Activated T-cell treated with anti-CD3 and anti-CD28 coated beads, Interleukin-2, amount 50 U/mL, for 48 hours (primary cell): Measurements from ENCODE around the gene C1S.
"Not testable (repeated sequence)": the region's sequence is repeated elsewhere in the genome, so short reads cannot be mapped to it uniquely, and the experiment has no call there.

Source experiments
- DNase-seq, 2 experiments: peaks; one replicate each; pipeline ENCODE4 v3.0.0-alpha.2; 2020

C1S gene

DNA sequence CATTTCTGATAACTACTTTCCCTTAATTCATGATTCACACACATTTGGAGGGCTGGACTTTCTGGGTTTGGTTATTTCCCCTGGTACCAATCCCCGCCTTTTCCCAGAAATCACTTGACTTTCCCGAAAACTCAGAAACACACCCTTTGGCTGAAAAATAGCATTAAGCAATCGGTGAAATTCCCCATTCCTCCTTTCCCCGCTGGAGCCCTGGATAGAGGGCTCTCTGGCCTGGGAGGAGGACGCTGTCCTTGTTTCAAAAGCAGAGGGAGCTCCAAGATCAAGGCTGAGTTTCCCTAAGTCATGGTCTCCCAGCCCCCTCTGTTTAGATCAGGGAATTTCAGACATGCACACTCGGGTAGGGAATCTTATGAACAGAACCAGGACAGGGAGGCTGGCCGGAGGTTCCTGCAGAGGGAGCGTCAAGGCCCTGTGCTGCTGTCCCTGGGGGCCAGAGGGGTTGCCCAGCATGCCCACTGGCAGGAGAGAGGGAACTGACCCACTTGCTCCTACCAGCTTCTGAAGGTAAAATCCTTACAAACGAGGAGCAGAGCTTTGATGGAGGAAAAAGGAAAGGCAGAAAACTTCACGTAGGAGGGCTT lies at the start of gene C1S:
Gene C1S, plus strand, starts transcription at position 366 of the 602 bp plus-strand sequence. CDS start 1,195 bp downstream, outside the sequence.
- DNase-seq: no peak

DNA sequence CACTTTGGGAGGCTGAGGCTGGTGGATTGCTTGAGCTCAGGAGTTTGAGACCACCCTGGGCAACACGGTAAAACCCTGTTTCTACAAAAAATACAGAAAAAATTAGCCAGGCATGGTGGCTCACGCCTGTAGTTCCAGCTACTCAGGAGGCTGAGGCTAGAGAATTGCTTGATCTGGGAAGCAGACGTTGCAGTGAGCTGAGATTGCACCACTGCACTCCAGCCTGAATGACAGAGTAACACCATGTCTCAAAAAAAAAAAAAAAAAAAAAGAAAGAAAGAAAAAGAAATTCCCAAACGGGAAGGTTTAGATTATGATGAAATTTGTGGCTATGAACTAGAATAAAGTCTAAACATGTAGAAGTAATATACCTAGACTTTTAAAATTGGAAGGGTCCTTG lies 49.1 kb upstream of the C1S start:
- not testable (repeated sequence) for DNase-seq

DNA sequence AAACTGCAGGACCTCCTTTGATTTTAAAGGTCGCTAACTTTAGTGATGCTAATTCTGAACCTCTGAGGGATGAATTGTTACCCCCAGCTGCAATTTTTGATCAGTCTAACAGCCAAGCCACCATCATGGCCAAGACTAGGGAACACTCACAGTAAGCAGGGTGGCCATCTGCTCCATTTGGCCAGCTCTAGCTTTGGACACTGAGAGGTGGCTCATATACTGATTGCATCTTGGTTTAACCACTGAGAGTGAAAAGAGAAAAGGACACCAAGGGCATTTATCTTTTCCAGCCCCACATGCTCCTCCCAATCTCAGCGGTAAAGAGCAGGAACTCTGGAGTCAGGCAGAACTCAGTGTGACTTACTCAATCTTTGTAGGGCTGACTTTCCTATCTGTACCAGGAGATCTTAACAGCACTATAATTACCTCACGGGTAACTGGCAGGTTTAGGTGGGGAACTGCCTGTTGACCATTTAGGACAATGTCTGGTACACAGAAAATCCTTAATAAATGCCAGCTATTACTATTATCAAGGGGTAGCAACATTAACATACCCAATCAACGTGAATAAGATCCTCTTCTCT lies 48.4 kb upstream of the C1S start:
- no peak for DNase-seq

- no peak for DNase-seq
These were observed 47.4 kb upstream of the C1S start for GRCh38 chr12:7013101-7013500.

- DNase-seq: no peak
These were observed 44.8 kb upstream of the C1S start for GRCh38 chr12:7015555-7016370.

DNA sequence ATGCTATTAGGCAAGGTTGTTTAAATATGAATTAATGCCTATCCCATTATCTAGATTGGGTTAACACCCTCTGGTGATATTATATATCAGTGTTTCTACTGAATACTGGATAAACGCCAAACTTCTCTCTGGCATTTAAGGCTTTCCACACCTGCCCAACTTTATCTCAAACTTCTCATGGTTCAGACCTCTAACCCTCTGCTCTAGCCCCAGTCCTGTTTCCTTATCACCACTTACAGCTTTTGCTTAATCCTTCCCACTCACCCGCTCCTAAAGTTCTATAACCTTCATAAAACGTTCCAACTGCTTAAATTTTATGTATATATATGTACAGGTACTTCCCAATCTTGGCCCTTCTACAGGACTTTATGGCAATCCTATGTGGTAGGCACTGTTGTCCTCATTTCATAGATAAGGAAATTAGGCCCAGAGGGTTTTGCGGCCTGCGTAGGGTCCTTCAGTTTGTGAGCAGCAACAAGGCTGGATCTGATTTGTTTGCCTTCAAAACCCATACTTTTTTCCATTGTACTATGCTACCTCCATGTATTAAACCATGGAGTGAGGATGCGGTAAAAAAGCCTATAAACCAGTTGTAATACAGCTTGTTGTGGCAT lies 43.5 kb upstream of the C1S start:
- DNase-seq: no peak

GRCh38 chr12:7017870-7018349 lies 42.6 kb upstream of the C1S start:
- DNase-seq: no peak

GRCh38 chr12:7018350-7019042 lies 42.0 kb upstream of the C1S start, which contains the start of gene LPCAT3:
LPCAT3 (minus strand) TSS chr12:7018476; CDS start chr12:7018424, 52 bp downstream.
- peak; percentile 98 to 99 for DNase-seq

DNA sequence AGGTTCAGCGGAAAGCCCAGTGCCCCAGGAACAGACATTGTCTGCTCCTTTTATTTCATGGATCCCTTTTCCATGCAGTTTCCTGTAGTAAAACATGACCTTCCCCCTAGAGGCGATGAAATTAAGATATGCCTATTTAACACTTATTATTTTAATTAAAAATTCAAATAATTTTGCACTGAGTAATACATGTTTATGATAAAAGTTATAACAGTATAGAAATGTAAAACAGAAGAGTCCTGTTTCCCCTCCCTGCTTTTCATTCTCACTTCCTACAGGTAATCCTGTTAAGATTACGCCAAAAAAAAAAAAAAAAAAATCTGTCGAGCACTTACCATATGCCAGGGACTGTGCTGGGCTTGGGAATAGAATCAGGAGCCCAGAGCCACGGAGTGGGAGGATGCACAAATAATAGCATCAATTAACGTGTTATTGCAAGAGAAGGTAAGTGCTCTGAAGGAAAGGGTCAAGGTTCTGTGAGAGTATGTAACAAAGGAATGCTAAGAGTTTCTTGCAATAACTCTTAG lies 41.4 kb upstream of the C1S start:
- DNase-seq: no peak

DNA sequence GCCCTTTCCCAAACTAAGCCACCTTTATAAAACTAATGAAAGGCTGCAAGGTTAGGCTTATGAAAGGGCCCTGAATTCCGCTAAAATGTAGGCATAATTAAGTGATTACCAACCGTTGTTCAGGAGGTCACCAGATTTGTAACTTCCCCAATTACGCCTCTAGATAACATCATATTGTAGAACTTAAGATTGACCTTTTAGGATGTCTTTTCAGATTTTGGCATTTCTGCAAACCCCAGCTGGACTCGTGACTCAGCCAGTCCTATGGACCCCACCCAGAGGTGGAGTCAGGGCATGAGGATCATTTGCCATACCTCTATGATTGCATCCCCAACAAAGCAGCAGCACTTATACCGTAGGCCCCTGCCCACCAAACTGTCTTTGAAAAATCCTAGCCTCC lies 38.6 kb upstream of the C1S start:
- DNase-seq: no peak

DNA sequence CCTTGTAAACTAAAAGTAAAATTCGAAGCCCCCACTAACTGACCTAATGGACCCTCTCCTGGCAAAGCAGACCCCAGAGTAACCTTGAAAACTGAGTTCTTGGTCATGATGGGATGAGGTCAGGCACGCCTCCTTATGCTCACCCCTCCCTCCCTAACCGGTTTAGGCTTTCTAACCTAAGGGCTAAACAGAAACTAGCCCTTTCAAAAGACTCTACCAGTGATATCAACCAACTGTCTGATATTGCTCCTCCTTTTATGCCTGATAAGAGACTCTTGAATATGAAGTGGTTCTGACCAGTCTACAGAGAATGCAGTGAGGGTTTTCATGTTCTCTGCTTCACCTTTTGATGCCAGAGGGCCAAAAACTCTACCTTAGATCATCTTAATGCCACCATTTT lies 37.4 kb upstream of the C1S start:
- no peak for DNase-seq

DNA sequence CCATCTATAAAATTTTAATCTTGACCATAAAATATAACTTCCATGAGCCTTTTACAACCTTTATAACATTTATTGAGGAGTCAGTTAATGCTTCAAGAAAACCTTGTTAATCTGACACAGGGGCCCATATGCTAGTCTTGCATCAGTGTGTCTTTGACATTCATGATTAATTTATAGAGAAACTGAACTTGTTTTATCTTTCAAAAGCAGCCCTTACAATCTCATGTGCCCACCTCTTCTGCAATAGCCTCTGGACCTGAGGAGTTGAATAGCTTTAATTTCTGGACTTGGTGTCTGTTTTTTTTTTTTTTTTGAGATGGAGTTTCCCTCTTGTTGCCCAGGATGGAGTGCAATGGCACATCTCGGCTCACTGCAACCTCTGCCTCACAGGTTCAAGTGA lies 33.7 kb upstream of the C1S start:
- no peak for DNase-seq

GRCh38 chr12:7031306-7031705 lies 29.2 kb upstream of the C1S start:
- DNase-seq: no peak

DNA sequence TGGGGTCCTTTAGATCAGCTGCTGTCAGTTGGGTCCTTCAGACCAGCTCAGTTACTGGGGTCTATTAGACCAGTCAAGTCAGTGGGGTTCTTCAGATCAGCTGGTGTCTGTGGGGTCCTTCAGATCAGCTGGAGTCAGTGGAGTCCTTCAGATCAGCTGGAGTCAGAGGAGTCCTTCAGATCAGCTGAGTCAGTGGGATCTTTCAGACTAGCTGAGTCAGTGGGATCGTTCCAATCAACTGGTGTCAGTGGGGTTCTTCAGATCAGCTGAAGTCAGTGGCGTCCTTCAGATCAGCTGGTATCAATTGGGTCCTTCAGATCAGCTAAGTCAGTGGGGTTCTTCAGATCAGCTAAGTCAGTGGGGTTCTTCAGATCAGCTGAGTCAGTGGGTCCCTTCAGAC lies 27.5 kb upstream of the C1S start:
- DNase-seq: no peak

- DNase-seq: no peak
These were observed 26.1 kb upstream of the C1S start for GRCh38 chr12:7034464-7034863.

DNA sequence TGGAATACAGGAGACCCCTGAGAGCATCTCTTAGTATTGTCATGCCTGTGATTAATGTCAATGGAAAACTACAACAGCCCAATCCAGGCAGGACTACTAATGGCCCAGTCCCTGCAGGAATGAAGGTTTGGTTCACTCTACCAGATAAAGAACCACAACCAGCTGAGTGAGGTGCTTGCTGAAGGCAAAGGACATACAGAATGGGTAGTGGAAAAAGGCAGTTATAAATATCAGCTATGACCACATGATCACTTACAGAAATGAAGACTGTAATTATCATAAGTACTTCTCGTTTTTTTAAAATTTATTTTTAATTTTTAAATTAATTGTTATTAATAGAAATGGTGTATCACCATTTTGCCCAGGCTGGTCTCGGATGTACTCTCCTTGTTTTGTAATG lies 25.1 kb upstream of the C1S start:
- no peak for DNase-seq

DNA sequence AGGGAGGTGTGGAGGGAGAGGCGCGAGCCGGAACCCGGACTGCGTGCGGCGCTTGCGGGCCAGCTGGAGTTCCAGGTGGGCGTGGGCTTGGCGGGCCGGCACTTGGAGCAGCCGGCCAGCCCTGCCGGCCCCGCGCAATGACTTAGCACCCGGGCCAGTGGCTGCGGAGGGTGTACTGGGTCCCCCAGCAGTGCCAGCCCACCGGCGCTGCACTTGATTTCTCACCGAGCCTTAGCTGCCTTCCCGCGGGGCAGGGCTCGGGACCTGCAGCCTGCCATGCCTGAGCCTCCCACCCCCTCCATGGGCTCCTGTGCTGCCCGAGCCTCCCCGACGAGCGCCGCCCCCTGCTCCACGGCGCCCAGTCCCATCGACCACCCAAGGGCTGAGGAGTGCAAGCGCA lies 23.1 kb upstream of the C1S start:
- DNase-seq: not testable (repeated sequence)

- DNase-seq: no peak
These were observed 21.9 kb upstream of the C1S start for GRCh38 chr12:7038591-7038990.

GRCh38 chr12:7039403-7039802 lies 21.1 kb upstream of the C1S start:
- DNase-seq: no peak

DNA sequence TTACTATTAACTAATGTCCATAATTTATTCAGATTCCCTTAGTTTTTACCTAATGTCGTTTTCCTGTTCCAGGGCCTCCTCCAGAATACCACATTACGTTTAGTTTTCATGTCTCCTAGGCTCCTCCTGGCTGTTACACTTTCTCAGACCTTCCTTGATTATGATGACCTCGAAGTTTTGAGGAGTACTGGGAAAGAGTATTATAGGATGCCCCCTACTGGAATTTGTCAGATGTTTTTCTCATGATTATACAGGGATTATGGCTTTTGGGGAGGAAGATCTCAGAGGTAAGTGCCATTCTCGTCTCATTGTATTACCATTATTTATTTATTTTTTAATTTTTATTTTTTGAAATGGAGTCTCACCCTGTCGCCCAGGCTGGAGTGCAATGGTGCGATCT lies 17.7 kb upstream of the C1S start:
- DNase-seq: no peak

- DNase-seq: no peak
These were observed 14.6 kb upstream of the C1S start for GRCh38 chr12:7045913-7046312.

DNA sequence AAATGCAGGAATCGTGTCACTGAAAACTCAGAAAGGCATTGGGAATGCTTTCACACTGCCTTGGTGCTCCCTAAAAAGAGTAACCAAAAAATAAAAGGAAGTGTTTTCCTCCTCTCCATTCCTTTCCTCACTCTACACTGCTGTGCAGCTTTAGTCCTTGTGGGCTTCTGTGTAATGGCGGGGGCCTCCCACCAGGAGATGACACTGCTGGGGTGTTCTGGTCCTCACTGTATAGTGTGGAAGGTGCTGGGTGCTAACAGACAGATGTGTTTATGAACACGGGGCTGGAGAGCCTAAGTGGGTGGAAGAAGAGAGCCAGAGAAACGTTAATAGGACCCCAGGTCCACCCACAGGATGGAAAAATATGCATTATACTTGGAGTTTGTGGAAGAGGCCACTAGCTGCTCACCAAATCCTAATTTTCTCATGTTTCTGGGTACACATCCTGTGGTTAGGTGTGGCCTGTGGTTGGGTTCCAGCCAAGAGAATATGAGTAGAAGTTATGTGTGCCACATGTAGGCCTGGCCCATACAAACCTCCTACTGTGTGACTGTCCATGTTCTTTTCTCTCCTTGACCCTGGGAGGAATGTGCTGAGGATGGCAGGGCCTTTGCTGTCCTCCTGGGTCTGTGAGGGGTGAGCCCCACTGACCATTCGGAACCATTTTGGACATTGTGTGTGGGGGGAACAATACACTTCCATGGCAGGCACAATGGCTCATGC lies 14.0 kb upstream of the C1S start:
- DNase-seq: no peak
